Measurements from ENCODE around the gene CD300LD. TPM values are rescaled to one million over a fixed set of nuclear protein-coding genes. Genes with fewer than 3 reads are reported as not detected.

CD300LD gene
- total and polyA plus RNA-seq, 2 of the 8 experiments (the other 6 are each of a cell fraction or from before 2014, with no cell fraction given) = not detected

DNA sequence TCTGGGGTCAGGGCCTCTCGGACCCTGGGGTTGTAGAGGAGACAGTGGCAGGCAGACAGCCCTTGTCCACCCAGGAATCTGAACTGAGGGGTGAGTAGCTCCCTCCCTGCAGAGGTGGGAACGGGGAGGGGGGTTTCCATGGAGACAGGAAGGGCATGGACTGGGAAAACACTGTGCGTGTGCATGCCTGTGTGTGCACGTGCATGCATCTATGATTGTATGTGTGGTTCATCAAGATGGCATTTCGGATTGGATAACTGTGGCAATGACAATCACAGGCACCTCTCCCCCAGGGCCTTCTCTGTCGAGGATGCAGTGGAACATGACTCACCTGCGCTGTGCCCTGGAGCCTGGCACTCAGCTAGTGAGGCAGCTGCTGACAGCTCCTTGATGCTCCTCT is 40.0 kb downstream of the CD300LD start:
- no peaks in the 10 kb centered on the region for H3K36me3 ChIP-seq (ENCODE audit: control insufficient read depth in 2 of 4, insufficient read depth in 4 of 4, low read length in 3 of 4)
- no peak overlapping the region for H2AFZ ChIP-seq (ENCODE audit: low read length)
- no peak overlapping the region for H2BK5ac ChIP-seq (ENCODE audit: low read depth, low read length)
- no peak for DNase-seq (ENCODE audit: low read depth in 1 of 2, low spot score in 2 of 2)
- no peak overlapping the region for H3K4ac ChIP-seq (replicated peaks; ENCODE audit: insufficient read length, low read depth, low read length)
- H3K4me3 ChIP-seq (ENCODE audit: extremely low read depth in 1 of 4, insufficient read depth in 2 of 4, low read depth in 3 of 4, low read length in 4 of 4) = no peak overlapping the region
- H3K14ac ChIP-seq (ENCODE audit: insufficient read length) = no peak overlapping the region
- H4K5ac ChIP-seq (ENCODE audit: insufficient read length, low read depth, low read length) = no peak overlapping the region
- H3K56ac ChIP-seq (replicated peaks; ENCODE audit: insufficient read length, low read depth, low read length) = no peak overlapping the region
- H2BK20ac ChIP-seq (ENCODE audit: low read length) = no peak overlapping the region
- H3K9ac ChIP-seq (replicated peaks in 1 of 4; ENCODE audit: extremely low read depth in 1 of 4, low read depth in 3 of 4, low read length in 3 of 4) = no peak overlapping the region
- no peak overlapping the region for H4K8ac ChIP-seq (ENCODE audit: extremely low read depth, insufficient read depth, low read length)
- no peaks in the 10 kb centered on the region; the same call in 1 of the 2 replicates for H3K79me1 ChIP-seq (ENCODE audit: low read depth, low read length)
- H3K23ac ChIP-seq (ENCODE audit: insufficient read length) = no peak overlapping the region
- H3K27ac ChIP-seq (ENCODE audit: low read depth, low read length) = no peak overlapping the region
- peaks cover 0 to 2% of the 10 kb centered on the region in 2 experiments for H4K20me1 ChIP-seq (replicated peaks in 1 of 2; ENCODE audit: control insufficient read depth in 1 of 2, insufficient read depth in 2 of 2, low read length in 2 of 2)
- H3K9me3 ChIP-seq (ENCODE audit: insufficient read depth in 2 of 2, low read depth in 1 of 2, low read length in 1 of 2) = 0 out of 4 replicates have a peak, but pooled peaks cover 4 to 5% of the 10 kb centered on the region in 2 experiments
- no peak overlapping the region for H3K18ac ChIP-seq (ENCODE audit: extremely low read depth, low read length)
- WGBS, 2 experiments (ENCODE audit: extremely low coverage in 1 of 2, insufficient coverage in 1 of 2, insufficient read length in 1 of 2, insufficient replicate concordance in 2 of 2, low coverage in 1 of 2, low lambda C conversion rate in 2 of 2, missing lambda C conversion rate in 1 of 2) = 80% methylated on average over 7 of the region's 7 CpGs; no CpG with 5 or more reads in 1 of the 2 experiments
- no peak overlapping the region for H2AK5ac ChIP-seq (ENCODE audit: low read depth, low read length)
- CTCF ChIA-PET (ENCODE audit: partially characterized antibody) = interaction anchor here (1.1 to 2.8 kb wide), 4 partner anchors 9 to 95 kb away, joined by 3 to 8 read pairs (median 4); no protein-coding TSS in a partner anchor
- H3K23me2 ChIP-seq (ENCODE audit: low read depth, low read length) = no peaks in the 10 kb centered on the region
- no peak overlapping the region for H4K91ac ChIP-seq (replicated peaks; ENCODE audit: insufficient read length, low read length)
- no peak overlapping the region for H2BK120ac ChIP-seq (replicated peaks; ENCODE audit: low read depth, low read length)
- no peak overlapping the region for H3K4me2 ChIP-seq (ENCODE audit: insufficient read depth in 1 of 2, low read depth in 2 of 2, low read length in 2 of 2)
- H3K4me1 ChIP-seq (replicated peaks in 1 of 4; ENCODE audit: control insufficient read depth in 3 of 4, insufficient read depth in 4 of 4, low read length in 3 of 4) = no peaks in the 10 kb centered on the region
- H2BK15ac ChIP-seq (ENCODE audit: low read length) = no peak overlapping the region
- H3K27me3 ChIP-seq (replicated peaks in 1 of 4; ENCODE audit: control insufficient read depth in 3 of 4, extremely low read depth in 1 of 4, insufficient read depth in 3 of 4, low read length in 3 of 4) = peaks cover 0 to 2% (median 0%) of the 10 kb centered on the region in 4 experiments; a peak in 1 of 7 replicates
- no peak for FAIRE-seq
- POLR2A ChIA-PET (ENCODE audit: partially characterized antibody) = no interaction called here
- H3K79me2 ChIP-seq (ENCODE audit: control insufficient read depth in 1 of 2, insufficient read depth in 2 of 2, low read length in 2 of 2) = no peaks in the 10 kb centered on the region
- H2BK12ac ChIP-seq (ENCODE audit: low read depth, low read length) = no peak overlapping the region
- no peak for TF ChIP-seq RNF2 (IDR thresholded peaks at IDR 0.05; ENCODE audit: borderline replicate concordance, low read depth, low read length, missing control alignments, poor library complexity, severe bottlenecking)
- TF ChIP-seq, protein P1, sequence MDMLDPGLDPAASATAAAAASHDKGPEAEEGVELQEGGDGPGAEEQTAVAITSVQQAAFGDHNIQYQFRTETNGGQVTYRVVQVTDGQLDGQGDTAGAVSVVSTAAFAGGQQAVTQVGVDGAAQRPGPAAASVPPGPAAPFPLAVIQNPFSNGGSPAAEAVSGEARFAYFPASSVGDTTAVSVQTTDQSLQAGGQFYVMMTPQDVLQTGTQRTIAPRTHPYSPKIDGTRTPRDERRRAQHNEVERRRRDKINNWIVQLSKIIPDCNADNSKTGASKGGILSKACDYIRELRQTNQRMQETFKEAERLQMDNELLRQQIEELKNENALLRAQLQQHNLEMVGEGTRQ (IDR thresholded peaks at IDR 0.05; ENCODE audit: low read length) = no peak
- TF ChIP-seq CREB1 (IDR thresholded peaks at IDR 0.05) = no peak
- no peak for TF ChIP-seq ASH2L (IDR thresholded peaks at IDR 0.05; ENCODE audit: low read length)
- TF ChIP-seq SP2 (IDR thresholded peaks at IDR 0.05; ENCODE audit: low read length) = no peak
- TF ChIP-seq CTBP2 (IDR thresholded peaks at IDR 0.05; ENCODE audit: borderline replicate concordance, insufficient read depth, insufficient read length, low read length) = no peak
- no peak for TF ChIP-seq NANOG (IDR thresholded peaks at IDR 0.05; ENCODE audit: insufficient read depth, low read depth, low read length, poor library complexity, severe bottlenecking)
- TF ChIP-seq TEAD4 (IDR thresholded peaks at IDR 0.05; ENCODE audit: low read depth, low read length) = no peak
- TF ChIP-seq BRCA1 (IDR thresholded peaks at IDR 0.05; ENCODE audit: low read depth, low read length) = no peak
- no peak for TF ChIP-seq RXRA (IDR thresholded peaks at IDR 0.05; ENCODE audit: insufficient read depth, low read depth, low read length)
- TF ChIP-seq RAD21 (IDR thresholded peaks at IDR 0.05 in 1 of 2, conservative IDR thresholded peaks at IDR 0.05 in 1 of 2; ENCODE audit: low read depth in 2 of 2, low read length in 2 of 2) = no peak
- no peak for TF ChIP-seq KDM5A (IDR thresholded peaks at IDR 0.05; ENCODE audit: low read length)

All from H1 (cell line).